Upper lobe of left lung (tissue), 6 donors: ENCODE results near the gene CMIP. TPM values are rescaled to one million over a fixed set of nuclear protein-coding genes. Genes with fewer than 3 reads are reported as not detected.

ENCODE experiments used
- ATAC-seq, 2 donors: fragments of 200-7000 bp; cut with Tn5 transposase; one replicate each; pipeline ENCODE4 v1.9.1; 2022; ENCODE audit warnings: mild to moderate bottlenecking in 2 of 2, moderate library complexity in 2 of 2; ENCODE audit not compliant: low FRiP score in 2 of 2
- DNase-seq, 2 donors: peaks; one replicate each; pipeline ENCODE4 v3.0.0-alpha.2; 2019 to 2020
- H3K27ac ChIP-seq, 4 donors: fragments of 200-600 bp; sonication (generic); one replicate each; pipeline ENCODE4 v1.5.1; 2016 to 2019
- H3K27me3 ChIP-seq, 4 donors: fragments of 200-600 bp; sonication (generic); one replicate each; pipeline ENCODE4 v1.5.1; 2017 to 2019
- H3K36me3 ChIP-seq, 4 donors: fragments of 200-600 bp; sonication (generic); one replicate each; pipeline ENCODE4 v1.5.1; 2016 to 2019
- H3K4me1 ChIP-seq, 4 donors: fragments of 200-600 bp; sonication (generic); one replicate each; pipeline ENCODE4 v1.5.1; 2018 to 2019
- H3K4me3 ChIP-seq, 4 donors: fragments of 200-600 bp; sonication (generic); one replicate each; pipeline ENCODE4 v1.5.1; 2017 to 2019; ENCODE audit warnings: mild to moderate bottlenecking in 2 of 4, moderate library complexity in 1 of 4
- H3K9me3 ChIP-seq, 4 donors: fragments of 200-600 bp; sonication (generic); one replicate each; pipeline ENCODE4 v1.5.1; 2018 to 2019
- EP300 ChIP-seq, 4 donors: sonication (generic); formaldehyde crosslinking; IDR thresholded peaks; one replicate each; pipeline ENCODE4 v1.5.1; 2017; ENCODE audit warnings: antibody characterized with exemption in 4 of 4, control low read depth in 2 of 4
- POLR2A ChIP-seq, 4 donors: fragments of 450-650 bp; IDR thresholded peaks; one replicate each; pipeline ENCODE4 v1.5.1; 2016 to 2017; ENCODE audit warnings: antibody characterized with exemption in 4 of 4, mild to moderate bottlenecking in 2 of 4
- POLR2AphosphoS5 ChIP-seq, 2 donors: sonication (generic); formaldehyde crosslinking; IDR thresholded peaks; one replicate each; pipeline ENCODE4 v1.5.1; 2017; ENCODE audit warnings: antibody characterized with exemption in 2 of 2
- WGBS, 2 donors: methylation state at CpG; one replicate each; pipeline ENCODE4 v1.1.5; 2017 to 2018; 5-methylcytosine and 5-hydroxymethylcytosine counted together
- total RNA-seq, 6 donors: library from RNA; depleted of rRNA in 4 of 6; stranded (reverse); fragments of >200 nt in 4 of 6; gene quantifications; one replicate each; pipeline versions ENCODE4 v1.1.0 to v1.2.1, GENCODE V29; 2016 to 2021
- TF ChIP-seq, protein P1 (sequence below), 6 experiments: fragments of 450-650 bp in 4 of 6; fragments of 200-600 bp in 2 of 6; sonication (generic) in 2 of 6; IDR thresholded peaks; one replicate each; pipeline ENCODE4 v1.5.1; 2016 to 2019; ENCODE audit warnings: antibody characterized with exemption in 6 of 6
- donor health status: DM: no; HTN: no; CAD: no; lungs with moderate emphysema.
- donor health status: DM: no; HTN: yes; CAD: no; lungs with severe emphysema.

CMIP gene
- total RNA-seq, 6 donors from 2014 or later = 48.3 to 109 (median 67.6) TPM

DNA sequence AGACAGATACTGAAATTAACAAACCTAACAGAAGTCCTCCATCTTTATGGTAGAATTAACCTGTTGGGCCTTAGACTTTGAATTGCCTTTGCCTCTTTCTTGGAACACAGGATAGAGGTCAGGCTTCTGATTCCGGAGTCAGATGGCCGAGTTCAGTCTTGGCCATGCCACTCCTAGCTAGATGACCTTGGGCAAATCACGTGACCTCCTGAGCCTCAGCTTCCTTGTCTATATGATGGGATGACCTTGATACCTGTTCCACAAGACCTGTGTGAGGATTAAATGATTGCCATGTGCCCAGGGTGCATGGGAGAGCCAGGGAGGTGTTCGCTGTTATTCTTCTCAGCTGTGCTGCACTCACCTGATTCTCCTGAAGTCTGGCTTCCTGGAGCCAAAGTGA lies 161.4 kb downstream of the CMIP start:
- Histone ChIP-seq H3K9me3 (no peaks in the 10 kb centered on the region), H3K27me3 (no peaks in the 10 kb centered on the region), H3K27ac (no peak overlapping the region), H3K4me1 (peaks cover 18 to 32% (median 27%) of the 10 kb centered on the region in 4 donors), H3K4me3 (no peak overlapping the region), H3K36me3 (peaks cover 0 to 29% (median 7%) of the 10 kb centered on the region in 4 donors)
- ATAC-seq (no peak), DNase-seq (no peak)
- WGBS, 2 donors = 94 to 95% methylated on average over 4 of the region's 4 CpGs
- TF ChIP-seq, protein P1, sequence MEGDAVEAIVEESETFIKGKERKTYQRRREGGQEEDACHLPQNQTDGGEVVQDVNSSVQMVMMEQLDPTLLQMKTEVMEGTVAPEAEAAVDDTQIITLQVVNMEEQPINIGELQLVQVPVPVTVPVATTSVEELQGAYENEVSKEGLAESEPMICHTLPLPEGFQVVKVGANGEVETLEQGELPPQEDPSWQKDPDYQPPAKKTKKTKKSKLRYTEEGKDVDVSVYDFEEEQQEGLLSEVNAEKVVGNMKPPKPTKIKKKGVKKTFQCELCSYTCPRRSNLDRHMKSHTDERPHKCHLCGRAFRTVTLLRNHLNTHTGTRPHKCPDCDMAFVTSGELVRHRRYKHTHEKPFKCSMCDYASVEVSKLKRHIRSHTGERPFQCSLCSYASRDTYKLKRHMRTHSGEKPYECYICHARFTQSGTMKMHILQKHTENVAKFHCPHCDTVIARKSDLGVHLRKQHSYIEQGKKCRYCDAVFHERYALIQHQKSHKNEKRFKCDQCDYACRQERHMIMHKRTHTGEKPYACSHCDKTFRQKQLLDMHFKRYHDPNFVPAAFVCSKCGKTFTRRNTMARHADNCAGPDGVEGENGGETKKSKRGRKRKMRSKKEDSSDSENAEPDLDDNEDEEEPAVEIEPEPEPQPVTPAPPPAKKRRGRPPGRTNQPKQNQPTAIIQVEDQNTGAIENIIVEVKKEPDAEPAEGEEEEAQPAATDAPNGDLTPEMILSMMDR (IDR thresholded peaks at IDR 0.05) = no peak
- TF ChIP-seq POLR2A (IDR thresholded peaks at IDR 0.05) (no peak), POLR2AphosphoS5 (IDR thresholded peaks at IDR 0.05) (no peak), EP300 (IDR thresholded peaks at IDR 0.05) (no peak)

DNA sequence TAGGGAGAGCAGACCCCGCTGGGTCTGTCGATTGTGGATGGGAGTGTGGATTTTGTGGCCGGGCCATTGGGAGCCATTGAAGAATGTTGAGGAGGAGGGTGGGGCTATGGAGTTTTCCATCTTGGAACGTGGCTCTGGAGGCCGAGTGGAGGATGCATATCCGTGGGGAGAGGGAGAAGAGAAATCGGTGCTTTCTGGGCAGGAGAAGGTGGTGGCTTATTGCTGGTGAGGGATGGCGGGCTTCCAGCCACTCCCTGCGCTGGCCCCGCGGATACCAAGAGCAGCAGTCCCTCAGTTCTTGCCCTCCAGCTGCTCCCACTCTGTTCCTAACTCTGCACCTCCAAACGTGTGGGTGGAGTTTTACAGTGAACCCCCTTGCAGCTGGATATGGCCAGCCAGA lies 162.4 kb downstream of the CMIP start:
- no peak overlapping the region for H3K27ac ChIP-seq
- peaks cover 19 to 35% (median 33%) of the 10 kb centered on the region in 4 donors for H3K4me1 ChIP-seq
- no peaks in the 10 kb centered on the region for H3K27me3 ChIP-seq
- no peak for TF ChIP-seq EP300 (IDR thresholded peaks at IDR 0.05)
- no peak for TF ChIP-seq POLR2AphosphoS5 (IDR thresholded peaks at IDR 0.05)
- TF ChIP-seq, protein P1 (IDR thresholded peaks at IDR 0.05) = no peak
- no peak for TF ChIP-seq POLR2A (IDR thresholded peaks at IDR 0.05)
- no peaks in the 10 kb centered on the region for H3K9me3 ChIP-seq
- no peak for ATAC-seq
- DNase-seq = no peak
- peaks cover 0 to 29% (median 7%) of the 10 kb centered on the region in 4 donors for H3K36me3 ChIP-seq
- WGBS, 2 donors = 94 to 96% methylated on average over 12 of the region's 12 CpGs
- no peak overlapping the region for H3K4me3 ChIP-seq

DNA sequence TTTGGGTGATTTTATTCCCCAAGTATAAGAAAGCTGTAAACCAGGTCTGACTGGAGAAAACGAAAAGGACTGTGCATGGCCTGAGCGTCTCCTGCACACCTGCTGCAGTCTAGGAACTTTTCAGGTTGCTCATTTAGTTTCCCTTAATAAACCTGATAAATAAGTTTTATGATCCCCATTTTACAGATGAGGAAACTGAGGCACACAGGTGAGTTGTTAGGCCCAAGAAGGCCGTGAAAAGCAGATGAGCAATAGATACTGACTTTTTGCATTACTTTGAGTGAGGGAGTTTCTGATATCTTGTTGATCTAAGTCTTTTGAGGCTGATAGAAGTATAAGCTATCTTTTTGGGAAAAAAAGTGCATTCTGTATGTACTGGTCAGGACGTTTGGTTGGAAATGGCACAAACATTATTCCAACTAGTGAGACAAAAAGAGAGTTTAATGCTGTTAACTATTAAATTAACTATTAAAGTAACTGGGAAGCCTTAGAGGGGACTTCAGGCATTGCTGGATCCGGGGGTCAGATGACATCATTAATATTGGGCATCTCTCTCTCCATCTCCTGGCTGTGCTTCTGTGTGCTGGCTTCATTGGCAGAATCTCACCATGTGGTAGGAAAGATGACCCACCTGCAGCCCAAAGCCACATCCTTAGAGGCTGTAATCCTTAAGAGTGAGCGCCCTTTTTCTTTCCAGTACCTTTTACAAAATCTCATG lies 163.4 kb downstream of the CMIP start:
- TF ChIP-seq, protein P1 (IDR thresholded peaks at IDR 0.05) = no peak
- no peak for TF ChIP-seq EP300 (IDR thresholded peaks at IDR 0.05)
- TF ChIP-seq POLR2A (IDR thresholded peaks at IDR 0.05) = no peak
- no peak for TF ChIP-seq POLR2AphosphoS5 (IDR thresholded peaks at IDR 0.05)
- 90 to 96% methylated on average over 6 of the region's 6 CpGs for WGBS, 2 donors
- Histone ChIP-seq H3K27ac (no peak overlapping the region), H3K9me3 (no peaks in the 10 kb centered on the region), H3K4me3 (no peak overlapping the region), H3K27me3 (no peaks in the 10 kb centered on the region), H3K4me1 (peaks cover 29 to 45% (median 41%) of the 10 kb centered on the region in 4 donors), H3K36me3 (peaks cover 0 to 29% (median 7%) of the 10 kb centered on the region in 4 donors)
- ATAC-seq = no peak
- DNase-seq = no peak

DNA sequence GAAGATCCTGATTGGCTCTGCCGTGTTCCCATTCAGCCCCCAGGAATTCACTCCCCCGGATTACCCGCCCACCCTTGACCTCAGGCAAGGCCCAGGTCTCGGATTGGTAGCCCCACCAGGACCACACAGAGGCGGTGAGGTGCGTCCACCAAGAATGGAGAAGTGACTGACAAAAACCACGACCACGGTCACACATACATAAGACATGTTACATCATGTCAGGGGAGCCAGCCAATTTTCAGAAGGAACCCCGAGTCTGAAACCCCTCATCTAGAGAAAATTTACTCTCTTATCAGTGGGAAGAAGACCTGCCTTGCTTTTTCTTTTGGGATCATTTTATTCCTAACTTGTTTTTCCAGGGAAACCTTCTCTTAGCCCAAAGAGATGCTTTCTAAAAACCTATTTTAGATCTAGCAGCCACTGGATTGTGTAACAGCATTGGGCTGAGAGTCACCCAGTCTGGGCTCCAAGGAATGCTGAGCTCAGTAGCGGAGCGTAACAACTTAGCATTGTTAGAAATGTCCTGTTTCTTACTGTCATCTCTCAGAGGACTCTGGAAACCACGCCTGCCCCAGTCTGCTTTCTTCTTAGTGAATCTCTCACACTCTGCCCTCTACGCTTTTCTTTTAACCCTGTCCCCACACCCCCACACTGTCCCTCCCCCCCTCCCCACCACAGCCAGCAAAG lies 164.1 kb downstream of the CMIP start:
- 79% methylated on average over 13 of the region's 13 CpGs for WGBS, 2 donors
- ATAC-seq (peak in 1 of 2 donors; percentile 87), DNase-seq (no peak)
- H3K4me1 ChIP-seq = peaks cover 32 to 50% (median 46%) of the 10 kb centered on the region in 4 donors
- H3K4me3 ChIP-seq = no peak overlapping the region
- no peaks in the 10 kb centered on the region for H3K27me3 ChIP-seq
- H3K27ac ChIP-seq = peak overlapping the region in 2 of 4 donors; percentile 26 to 27
- no peaks in the 10 kb centered on the region for H3K9me3 ChIP-seq
- peaks cover 0 to 29% (median 7%) of the 10 kb centered on the region in 4 donors for H3K36me3 ChIP-seq
- TF ChIP-seq EP300 (IDR thresholded peaks at IDR 0.05) = no peak
- TF ChIP-seq, protein P1 (IDR thresholded peaks at IDR 0.05) = no peak
- no peak for TF ChIP-seq POLR2AphosphoS5 (IDR thresholded peaks at IDR 0.05)
- TF ChIP-seq POLR2A (IDR thresholded peaks at IDR 0.05) = no peak
